ENCODE data around the gene TLN1. TPM values are rescaled to one million over a fixed set of nuclear protein-coding genes. Genes with fewer than 3 reads are reported as not detected.

TLN1 gene, protein sequence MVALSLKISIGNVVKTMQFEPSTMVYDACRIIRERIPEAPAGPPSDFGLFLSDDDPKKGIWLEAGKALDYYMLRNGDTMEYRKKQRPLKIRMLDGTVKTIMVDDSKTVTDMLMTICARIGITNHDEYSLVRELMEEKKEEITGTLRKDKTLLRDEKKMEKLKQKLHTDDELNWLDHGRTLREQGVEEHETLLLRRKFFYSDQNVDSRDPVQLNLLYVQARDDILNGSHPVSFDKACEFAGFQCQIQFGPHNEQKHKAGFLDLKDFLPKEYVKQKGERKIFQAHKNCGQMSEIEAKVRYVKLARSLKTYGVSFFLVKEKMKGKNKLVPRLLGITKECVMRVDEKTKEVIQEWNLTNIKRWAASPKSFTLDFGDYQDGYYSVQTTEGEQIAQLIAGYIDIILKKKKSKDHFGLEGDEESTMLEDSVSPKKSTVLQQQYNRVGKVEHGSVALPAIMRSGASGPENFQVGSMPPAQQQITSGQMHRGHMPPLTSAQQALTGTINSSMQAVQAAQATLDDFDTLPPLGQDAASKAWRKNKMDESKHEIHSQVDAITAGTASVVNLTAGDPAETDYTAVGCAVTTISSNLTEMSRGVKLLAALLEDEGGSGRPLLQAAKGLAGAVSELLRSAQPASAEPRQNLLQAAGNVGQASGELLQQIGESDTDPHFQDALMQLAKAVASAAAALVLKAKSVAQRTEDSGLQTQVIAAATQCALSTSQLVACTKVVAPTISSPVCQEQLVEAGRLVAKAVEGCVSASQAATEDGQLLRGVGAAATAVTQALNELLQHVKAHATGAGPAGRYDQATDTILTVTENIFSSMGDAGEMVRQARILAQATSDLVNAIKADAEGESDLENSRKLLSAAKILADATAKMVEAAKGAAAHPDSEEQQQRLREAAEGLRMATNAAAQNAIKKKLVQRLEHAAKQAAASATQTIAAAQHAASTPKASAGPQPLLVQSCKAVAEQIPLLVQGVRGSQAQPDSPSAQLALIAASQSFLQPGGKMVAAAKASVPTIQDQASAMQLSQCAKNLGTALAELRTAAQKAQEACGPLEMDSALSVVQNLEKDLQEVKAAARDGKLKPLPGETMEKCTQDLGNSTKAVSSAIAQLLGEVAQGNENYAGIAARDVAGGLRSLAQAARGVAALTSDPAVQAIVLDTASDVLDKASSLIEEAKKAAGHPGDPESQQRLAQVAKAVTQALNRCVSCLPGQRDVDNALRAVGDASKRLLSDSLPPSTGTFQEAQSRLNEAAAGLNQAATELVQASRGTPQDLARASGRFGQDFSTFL (N-terminal part only)
- 360 and 382 TPM in 2 replicates for total RNA-seq

- intact Hi-C loops (cut with micrococcal nuclease), result loop anchor here (1.0 to 5.0 kb wide), 8 partner anchors 17 to 1210 kb away; partner anchors contain the start of genes CCDC107, DNAJB5, ENHO and FAM221B
Measured at GRCh38 chr9:35732185-35732799, at the start of gene TLN1, which contains the start of gene CREB3. Gene TLN1, minus strand, starts transcription at chr9:35732195. Its CDS starts 6,501 bp downstream, at chr9:35725694. Gene CREB3, plus strand, starts transcription at chr9:35732666. Its CDS starts 107 bp downstream, at chr9:35732773.

DNA sequence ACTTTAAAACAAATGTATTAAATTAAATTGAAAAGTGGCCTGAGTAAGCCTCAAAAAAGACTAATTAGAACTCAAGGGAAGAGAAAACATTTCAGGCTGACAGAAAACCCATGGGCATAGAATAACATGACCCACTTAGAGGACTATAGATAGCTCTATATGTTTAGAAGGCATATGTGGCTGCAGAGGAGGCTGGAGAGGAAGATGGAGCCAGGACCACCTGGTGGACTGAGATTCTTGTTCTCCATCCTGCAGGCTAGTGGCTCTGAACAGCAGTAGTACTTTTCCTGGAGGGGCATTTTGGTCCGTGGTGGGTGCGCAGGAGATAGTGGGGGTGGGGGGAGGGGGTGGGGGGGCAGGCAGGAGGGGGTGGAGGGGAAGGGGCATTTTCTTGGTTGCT lies 49.1 kb upstream of the TLN1 start:
- intact Hi-C loops (cut with micrococcal nuclease), result no loop called here

DNA sequence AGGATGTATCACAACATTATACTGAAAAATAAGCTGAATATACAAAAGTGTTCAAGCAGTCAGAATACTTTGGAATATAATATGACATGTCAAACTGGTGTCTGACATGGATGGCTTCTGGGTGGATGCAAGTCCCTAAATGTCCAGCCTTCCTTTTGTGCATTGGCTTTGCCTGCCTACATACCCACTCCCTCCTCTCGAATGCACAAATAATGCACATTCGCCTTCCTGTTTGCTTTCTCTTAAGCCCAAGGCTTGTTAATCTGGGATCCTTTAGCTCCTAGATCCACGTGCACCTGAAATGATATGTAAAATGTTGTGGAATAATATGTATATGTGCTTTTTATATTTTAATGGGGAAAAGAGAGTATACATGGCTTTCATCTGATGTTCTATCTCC lies 46.5 kb upstream of the TLN1 start:
- intact Hi-C loops (cut with micrococcal nuclease), result no loop called here

DNA sequence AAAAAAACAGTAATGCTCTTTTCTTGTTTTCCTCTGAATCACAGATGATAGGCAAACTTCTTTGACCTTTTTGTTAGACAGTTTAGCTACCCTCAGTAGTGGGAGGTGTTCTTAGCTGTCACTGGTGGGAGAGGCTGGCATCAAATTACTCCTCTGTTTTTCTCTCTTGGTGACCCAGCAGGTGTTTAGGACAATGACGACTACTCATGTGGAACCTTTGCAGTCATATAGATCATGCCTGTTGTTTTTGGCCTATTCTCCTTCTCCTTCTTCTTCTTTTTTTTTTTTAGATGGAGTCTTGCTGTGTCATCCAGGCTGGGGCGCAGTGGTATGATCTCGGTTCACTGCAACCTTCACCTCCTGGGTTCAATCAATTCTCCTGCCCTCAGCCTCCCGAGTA lies 44.0 kb upstream of the TLN1 start:
- intact Hi-C loops (cut with micrococcal nuclease), result no loop called here

DNA sequence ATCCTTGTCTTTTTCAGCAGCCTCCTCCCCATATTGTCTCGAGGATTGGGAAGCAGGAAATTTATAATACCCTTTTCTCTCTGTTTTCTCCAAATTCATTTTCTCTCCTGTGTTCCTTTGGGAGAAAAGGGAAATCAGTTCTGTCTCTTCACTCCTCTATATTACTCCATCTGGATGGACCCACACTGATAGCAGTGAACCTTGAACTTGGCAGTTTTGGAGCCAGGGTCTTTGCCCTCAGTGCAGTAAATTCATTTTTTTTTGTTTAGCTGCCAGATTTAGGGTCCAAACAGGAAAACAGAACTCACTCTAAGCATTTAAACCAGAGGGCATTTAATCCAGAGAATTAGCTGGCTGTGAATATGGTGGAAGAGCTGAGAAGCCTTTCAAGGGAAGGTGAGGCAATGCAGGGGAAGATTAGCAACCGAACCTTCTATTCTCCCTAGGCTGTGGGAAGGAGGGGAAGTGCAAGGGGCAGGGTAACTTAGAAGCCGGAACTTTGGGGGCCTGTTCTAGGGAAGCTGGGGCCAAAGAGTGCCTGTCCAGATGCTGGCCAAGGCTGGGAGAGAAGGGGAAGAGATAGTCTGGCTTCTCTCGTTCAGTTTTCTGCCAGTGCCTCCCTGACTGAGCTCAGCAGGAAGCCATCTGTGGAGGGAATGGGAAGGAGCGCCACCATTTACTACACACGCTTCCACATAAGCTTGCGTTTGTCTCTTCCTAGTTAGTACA lies 43.1 kb upstream of the TLN1 start:
- intact Hi-C loops (cut with micrococcal nuclease), result no loop called here

DNA sequence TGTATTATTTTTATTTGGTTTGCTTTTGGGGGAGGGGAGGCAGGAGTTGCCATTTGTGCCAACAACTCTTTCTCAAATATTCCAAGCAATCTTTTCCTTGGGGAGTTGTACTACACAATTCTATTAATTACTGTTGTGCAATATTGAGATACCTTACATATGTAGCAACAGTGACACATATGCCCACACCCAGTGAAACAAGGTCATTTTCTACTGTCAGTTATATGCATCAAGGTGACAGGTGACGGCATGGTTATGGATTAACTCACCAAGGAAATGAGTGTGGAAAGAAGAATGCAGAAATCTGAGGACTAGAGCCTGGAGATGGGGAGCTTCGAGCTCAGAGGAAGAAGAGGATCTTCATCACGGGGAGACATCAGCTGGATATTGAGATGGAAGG lies 39.9 kb upstream of the TLN1 start:
- intact Hi-C loops (cut with micrococcal nuclease), result no loop called here

- intact Hi-C loops (cut with micrococcal nuclease), result no loop called here
Measured at GRCh38 chr9:35771534-35771933, 39.5 kb upstream of the TLN1 start.

DNA sequence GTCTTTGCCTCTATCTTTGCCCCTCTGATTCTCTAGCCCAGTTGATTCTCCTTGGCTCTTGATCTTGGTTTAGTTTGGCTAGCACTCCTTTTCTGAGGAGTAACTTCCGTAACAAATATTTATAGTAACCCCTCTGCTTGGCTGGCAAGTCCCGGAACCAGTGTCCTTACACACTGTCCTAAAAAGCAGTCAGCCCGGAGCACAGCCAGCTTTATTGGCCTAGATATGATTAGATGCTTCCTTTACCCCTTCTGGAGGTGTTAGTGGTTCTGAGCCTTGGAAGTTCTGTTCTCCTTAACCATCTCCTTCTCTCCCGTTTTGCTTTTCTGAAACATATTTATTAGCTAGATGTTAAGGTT lies 39.1 kb upstream of the TLN1 start:
- intact Hi-C loops (cut with micrococcal nuclease), result no loop called here

DNA sequence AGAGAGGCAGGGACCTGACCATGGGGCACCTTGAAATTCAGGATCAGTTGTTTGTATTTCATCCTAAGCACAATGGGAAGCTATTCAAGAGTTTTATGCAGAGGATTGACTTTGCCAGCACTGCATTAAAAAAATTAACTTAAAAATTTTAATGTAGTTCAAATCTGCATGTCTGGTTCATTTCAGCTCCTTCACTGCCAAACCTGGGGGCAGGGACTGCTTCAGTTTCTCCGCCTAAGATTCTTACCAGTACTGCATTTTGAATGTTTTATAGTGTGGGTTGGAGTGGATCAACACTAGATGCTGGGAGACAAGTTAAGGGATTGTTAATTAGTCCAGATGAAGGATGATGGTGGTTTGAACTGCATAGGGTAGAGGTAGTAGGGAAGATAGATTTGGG lies 37.8 kb upstream of the TLN1 start:
- intact Hi-C loops (cut with micrococcal nuclease), result no loop called here

GRCh38 chr9:35767458-35767857 lies 35.5 kb upstream of the TLN1 start:
- intact Hi-C loops (cut with micrococcal nuclease), result no loop called here

DNA sequence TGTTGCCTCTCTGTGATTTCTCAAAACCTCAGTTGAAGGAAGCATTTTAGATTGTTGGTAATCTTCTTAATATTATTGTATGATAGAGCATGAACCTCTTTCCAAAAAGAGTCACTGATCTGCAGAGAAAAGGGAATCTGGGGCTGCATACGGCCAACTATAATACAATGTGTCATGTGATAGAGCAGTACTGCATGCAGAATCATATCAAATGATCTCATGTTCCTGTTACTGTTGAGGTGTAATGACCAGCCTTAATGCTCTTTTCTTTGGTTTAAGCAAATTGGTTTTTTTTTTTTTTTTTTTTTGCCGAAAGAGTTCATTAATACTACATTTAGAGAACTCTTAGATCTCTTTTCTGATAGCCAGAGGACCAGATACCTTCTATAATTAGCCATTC lies 35.0 kb upstream of the TLN1 start:
- intact Hi-C loops (cut with micrococcal nuclease), result no loop called here

GRCh38 chr9:35763803-35764202 lies 31.8 kb upstream of the TLN1 start:
- intact Hi-C loops (cut with micrococcal nuclease), result no loop called here

GRCh38 chr9:35763181-35763580 lies 31.2 kb upstream of the TLN1 start:
- intact Hi-C loops (cut with micrococcal nuclease), result no loop called here

DNA sequence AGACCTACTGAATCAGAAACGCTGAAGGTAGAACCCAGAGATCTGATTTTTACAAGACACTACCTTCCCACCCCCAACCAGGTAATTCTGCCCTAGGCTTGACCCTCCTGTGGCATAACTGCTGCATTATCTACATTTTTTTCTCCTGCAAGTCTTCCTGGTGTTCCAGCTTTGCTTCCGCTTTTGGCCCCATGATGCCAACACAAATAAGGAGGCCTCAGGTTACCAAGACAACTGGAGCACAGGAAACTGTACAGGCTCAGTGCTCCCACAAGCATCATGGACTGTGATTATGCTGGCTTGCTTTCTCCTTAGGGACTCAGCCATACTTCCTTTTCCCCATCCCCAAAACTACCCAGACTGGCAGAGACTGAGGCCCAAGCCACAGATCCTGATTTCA lies 28.7 kb upstream of the TLN1 start:
- intact Hi-C loops (cut with micrococcal nuclease), result no loop called here

GRCh38 chr9:35759795-35760194 lies 27.8 kb upstream of the TLN1 start:
- intact Hi-C loops (cut with micrococcal nuclease), result loop anchor here (10.0 kb wide), 1 partner anchor 1715 kb away; the partner anchor contains the start of gene UBAP2

DNA sequence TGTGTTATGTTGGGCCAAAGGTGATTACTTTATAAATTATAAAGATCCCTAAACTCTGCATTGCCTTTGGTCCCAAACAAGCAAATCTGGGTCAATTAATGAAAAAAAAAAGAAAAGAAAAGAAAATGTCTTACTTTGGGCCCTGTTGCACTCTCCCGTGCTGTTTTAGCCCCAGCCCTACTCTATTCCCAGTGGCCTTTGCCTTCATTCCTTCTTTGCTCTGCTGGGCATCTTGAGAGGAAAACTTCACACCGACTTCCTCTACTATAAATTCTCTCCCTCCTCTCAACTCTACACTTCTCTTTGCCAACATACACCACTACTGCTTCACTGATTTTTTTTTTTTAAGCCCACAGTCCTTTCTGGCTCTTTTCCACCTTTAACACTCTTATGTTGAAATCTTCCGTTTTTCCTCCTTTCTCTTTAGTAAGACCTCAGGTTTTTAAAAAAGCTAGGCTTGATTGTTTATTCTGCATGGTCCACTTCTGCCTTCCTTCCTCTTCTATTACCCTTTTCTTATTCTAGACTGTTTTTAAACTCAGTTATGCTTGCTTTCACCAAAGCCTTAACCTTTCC lies 26.6 kb upstream of the TLN1 start:
- intact Hi-C loops (cut with micrococcal nuclease), result loop anchor here (10.0 kb wide), 1 partner anchor 1714 kb away; the partner anchor contains the start of gene UBAP2

- intact Hi-C loops (cut with micrococcal nuclease), result loop anchor here (2.0 to 10.0 kb wide), 2 partner anchors 55 to 1713 kb away; partner anchors contain the start of genes SPAG8 and UBAP2
Measured at GRCh38 chr9:35757892-35758275, 25.9 kb upstream of the TLN1 start.

DNA sequence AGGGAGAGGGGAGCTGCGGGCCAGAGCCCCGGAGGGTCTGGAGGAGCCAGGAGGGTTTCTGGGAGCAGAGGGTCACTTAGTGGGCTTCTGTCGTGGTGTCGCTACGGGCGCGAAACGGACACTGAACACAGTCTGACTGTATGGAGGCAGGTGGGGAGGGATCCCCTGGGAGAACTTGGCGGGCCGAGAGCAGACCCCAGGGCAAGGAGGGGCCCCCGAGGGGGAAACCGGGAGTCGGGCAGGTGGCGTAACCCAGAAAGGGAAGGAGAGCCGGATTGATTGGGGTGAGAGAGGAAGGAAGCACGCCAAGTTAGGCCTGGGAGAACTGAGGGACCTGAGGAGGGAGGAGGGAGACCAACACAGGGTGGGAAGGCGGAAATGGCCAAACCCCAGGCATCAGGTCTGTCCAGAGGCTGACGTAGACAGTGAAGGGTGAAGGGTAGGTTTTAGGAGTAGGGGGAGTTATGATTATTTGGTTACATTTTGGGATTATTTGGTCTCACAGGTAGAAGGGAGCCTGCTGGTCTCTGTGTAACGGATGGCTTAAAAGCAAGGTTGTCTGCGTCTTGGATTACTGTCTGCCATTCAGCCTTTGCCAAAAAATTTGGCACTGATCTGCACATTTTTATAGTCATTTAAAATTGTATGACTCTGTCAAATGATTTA lies 25.4 kb upstream of the TLN1 start:
- intact Hi-C loops (cut with micrococcal nuclease), result loop anchor here (2.0 to 10.0 kb wide), 2 partner anchors 55 to 1713 kb away; partner anchors contain the start of genes SPAG8 and UBAP2

All from T-helper 2 cell treated with Interferon-gamma antibody and Interleukin-4, amounts not matched to agents 100 ng/mL and 5 ng/mL, for 36 hours (primary cell).